SK-N-SH (cell line): ENCODE data around the gene RASSF3. TPM values are rescaled to one million over a fixed set of nuclear protein-coding genes. Genes with fewer than 3 reads are reported as not detected.

Source experiments
- CTCF ChIA-PET: fragments of 300-600, 350-600 bp; formaldehyde crosslinking; extraction: SDS; loops from one replicate; lab custom pipeline; 2021; lab: Yijun Ruan, JAX
- POLR2A ChIA-PET: fragments of 350-600 bp; sonication (Branson Sonifier 250); formaldehyde crosslinking; extraction: SDS; loops from one replicate; lab custom pipeline; 2020; ENCODE audit warnings: antibody characterized with exemption, inconsistent platforms; lab: Yijun Ruan, JAX
- DNase-seq: peaks from one replicate; pipeline ENCODE4 v3.0.0; 2012
- H2AFZ ChIP-seq: fragments of 200-600 bp; sonication (generic); 2 replicates; pipeline ENCODE4 v1.8.1; 2016; ENCODE audit warnings: antibody characterized with exemption, mild to moderate bottlenecking, low read depth
- H3F3A ChIP-seq: fragments of 200-600 bp; sonication (generic); replicated peaks from 2 replicates; pipeline ENCODE3; 2016; ENCODE audit warnings: antibody characterized with exemption, mild to moderate bottlenecking; ENCODE audit not compliant: insufficient read depth
- H3K27ac ChIP-seq, 2 experiments: fragments of 200-500 bp in 1 of 2; fragments of 200-600 bp in 1 of 2; sonication (Bioruptor generic) in 1 of 2; sonication (generic), shearing (Covaris generic) in 1 of 2; 2 replicates each; pipeline versions ENCODE4 v1.5.1 to v1.6.1; 2014 to 2016; ENCODE audit warnings: low read depth in 2 of 2, inconsistent platforms in 1 of 2, low read length in 1 of 2, mild to moderate bottlenecking in 1 of 2, mixed read lengths in 1 of 2
- H3K27me3 ChIP-seq: fragments of 200-600 bp; sonication (generic), shearing (Covaris generic); 2 replicates; pipeline ENCODE4 v1.6.1; 2016; ENCODE audit warnings: mixed run types; ENCODE audit not compliant: insufficient read depth
- H3K36me3 ChIP-seq, 2 experiments: fragments of 200-500 bp in 1 of 2; fragments of 200-600 bp in 1 of 2; sonication (Bioruptor generic) in 1 of 2; sonication (generic) in 1 of 2; replicated peaks in 1 of 2; 2 replicates each; pipeline versions ENCODE3 to v1.5.1; 2014 to 2016; ENCODE audit warnings: low read length in 1 of 2, mild to moderate bottlenecking in 1 of 2; ENCODE audit not compliant: insufficient read depth in 2 of 2, control insufficient read depth in 1 of 2
- H3K4me1 ChIP-seq, 2 experiments: fragments of 200-500 bp in 1 of 2; fragments of 200-600 bp in 1 of 2; sonication (Bioruptor generic) in 1 of 2; sonication (generic), shearing (Covaris generic) in 1 of 2; 2 replicates each; pipeline versions ENCODE4 v1.5.1 to v1.6.1; 2014 to 2016; ENCODE audit warnings: low read depth in 1 of 2, low read length in 1 of 2, mixed run types in 1 of 2; ENCODE audit not compliant: insufficient read depth in 2 of 2, control insufficient read depth in 1 of 2
- H3K4me2 ChIP-seq: fragments of 200-600 bp; sonication (generic), shearing (Covaris generic); 2 replicates; pipeline ENCODE4 v1.6.1; 2017; ENCODE audit warnings: mixed run types
- H3K4me3 ChIP-seq, 2 experiments: fragments of 200-500 bp in 1 of 2; fragments of 200-600 bp in 1 of 2; sonication (Bioruptor generic) in 1 of 2; sonication (generic), shearing (Covaris generic) in 1 of 2; 2 replicates each; pipeline versions ENCODE4 v1.5.1 to v1.8.1; 2014 to 2016; ENCODE audit warnings: low read depth in 2 of 2, inconsistent platforms in 1 of 2, low read length in 1 of 2, mild to moderate bottlenecking in 1 of 2, mixed read lengths in 1 of 2, moderate library complexity in 1 of 2
- H3K79me2 ChIP-seq: fragments of 200-600 bp; sonication (generic); 2 replicates; pipeline ENCODE4 v1.8.1; 2017; ENCODE audit warnings: mild to moderate bottlenecking; ENCODE audit not compliant: insufficient read depth
- H3K9ac ChIP-seq: fragments of 200-600 bp; sonication (generic); 2 replicates; pipeline ENCODE4 v1.6.1; 2017; ENCODE audit warnings: mixed run types
- H3K9me2 ChIP-seq: fragments of 200-600 bp; sonication (generic); 2 replicates; pipeline ENCODE4 v1.6.1; 2017; ENCODE audit warnings: mixed run types
- H3K9me3 ChIP-seq: fragments of 200-600 bp; sonication (generic); 2 replicates; pipeline ENCODE4 v1.6.1; 2017; ENCODE audit warnings: mixed run types, mild to moderate bottlenecking, moderate library complexity
- H4K20me1 ChIP-seq: fragments of 200-600 bp; sonication (generic); 2 replicates; pipeline ENCODE4 v1.6.1; 2017; ENCODE audit warnings: mild to moderate bottlenecking, mixed run types; ENCODE audit not compliant: insufficient read depth
- FOSL2 ChIP-seq: IDR thresholded peaks from 2 replicates; pipeline ENCODE4 v1.4.0; 2012; ENCODE audit warnings: low read depth, mild to moderate bottlenecking, moderate library complexity, borderline replicate concordance
- GABPA ChIP-seq: IDR thresholded peaks from 2 replicates; pipeline ENCODE4 v1.4.0; 2012; ENCODE audit warnings: low read depth, mild to moderate bottlenecking
- GATA2 ChIP-seq: sonication (generic); formaldehyde crosslinking; IDR thresholded peaks from 2 replicates; pipeline ENCODE4 v1.5.0; 2020; ENCODE audit warnings: mild to moderate bottlenecking, missing genetic modification reagents
- MAX ChIP-seq: IDR thresholded peaks from 2 replicates; pipeline ENCODE4 v1.4.0; 2012; ENCODE audit warnings: low read depth
- NRF1 ChIP-seq: IDR thresholded peaks from 2 replicates; pipeline ENCODE4 v1.6.1; 2012; ENCODE audit warnings: low read depth, mild to moderate bottlenecking, low read length
- POLR2AphosphoS5 ChIP-seq: IDR thresholded peaks from 2 replicates; pipeline ENCODE4 v1.6.1; 2012; ENCODE audit warnings: low read depth, low read length
- RAD21 ChIP-seq: IDR thresholded peaks from 2 replicates; pipeline ENCODE4 v1.6.1; 2012; ENCODE audit warnings: mild to moderate bottlenecking, low read length
- RCOR1 ChIP-seq: fragments of 150-350 bp; IDR thresholded peaks from 2 replicates; pipeline ENCODE4 v1.6.1; 2017; ENCODE audit warnings: antibody characterized with exemption, low read length
- RXRA ChIP-seq: IDR thresholded peaks from 2 replicates; pipeline ENCODE4 v1.4.0; 2012; ENCODE audit warnings: low read depth, mild to moderate bottlenecking, borderline replicate concordance
- TAF1 ChIP-seq: IDR thresholded peaks from 2 replicates; pipeline ENCODE4 v1.6.1; 2012; ENCODE audit warnings: low read depth, mild to moderate bottlenecking, low read length, moderate library complexity, borderline replicate concordance
- WGBS: methylation state at CpG from one replicate; pipeline ENCODE4 v1.1.6; 2017; ENCODE audit warnings: low lambda C conversion rate; 5-methylcytosine and 5-hydroxymethylcytosine counted together
- polyA plus RNA-seq, 3 experiments: library from polyadenylated mRNA; depleted of rRNA; stranded (reverse); fragments of >200 nt; gene quantifications; 2 replicates each; pipeline ENCODE4 v1.2.3, GENCODE V29; 2012
- TF ChIP-seq, protein P1 (sequence below): fragments of 200-600 bp; sonication (generic); IDR thresholded peaks from 2 replicates; pipeline ENCODE4 v1.6.1; 2017; ENCODE audit warnings: antibody characterized with exemption, mild to moderate bottlenecking, moderate library complexity

RASSF3 gene
- polyA plus RNA-seq, 1 of the 3 experiments (the other 2 are of a cell fraction) = 11.1 TPM

DNA sequence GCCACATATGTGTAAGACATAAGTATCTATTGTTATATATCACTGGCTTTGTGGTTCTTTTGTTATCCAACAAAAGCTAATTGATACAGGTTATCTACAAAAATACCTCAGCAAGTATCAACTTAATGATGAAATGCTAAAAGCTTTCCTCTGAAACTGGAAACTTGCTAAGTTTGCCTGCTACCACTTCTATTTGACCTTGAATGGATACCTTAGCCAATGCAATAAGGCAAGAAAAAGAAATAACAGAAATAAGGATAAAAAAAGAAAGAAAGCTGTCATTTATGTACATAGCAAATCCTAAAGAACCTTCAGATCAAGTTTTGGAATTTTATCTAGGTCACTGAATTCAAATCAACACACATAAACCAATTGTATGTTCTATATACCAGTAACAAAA, 35.5 kb upstream of the RASSF3 start:
- CTCF ChIA-PET = interaction anchor here (1.0 to 1.9 kb wide), 2 partner anchors 15 to 25 kb away, joined by 4 to 5 read pairs; no protein-coding TSS in a partner anchor
- POLR2A ChIA-PET = no interaction called here

DNA sequence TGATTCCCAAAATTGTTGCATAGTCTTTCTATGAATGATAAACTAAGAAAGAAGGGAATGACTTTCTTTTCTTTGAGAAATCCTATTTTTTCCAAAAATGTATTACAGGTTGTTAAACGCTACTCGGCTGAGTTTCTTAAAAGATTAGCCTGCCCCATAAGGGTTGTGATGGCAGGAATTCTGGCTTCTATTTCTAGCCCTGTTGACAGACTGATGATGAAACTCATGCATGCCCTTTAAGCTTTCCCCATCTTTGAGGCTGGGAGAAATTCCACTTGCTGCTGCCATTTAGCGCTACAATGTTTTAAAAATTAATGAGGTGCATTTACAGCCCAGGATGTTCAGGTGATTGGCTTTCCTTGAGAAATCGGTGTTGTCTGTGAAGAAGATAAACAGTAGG, 33.2 kb upstream of the RASSF3 start:
- no peak overlapping the region for H2AFZ ChIP-seq
- no peak overlapping the region for H3K4me2 ChIP-seq
- H3K36me3 ChIP-seq = no peaks in the 10 kb centered on the region
- 83% methylated on average over 4 of the region's 4 CpGs for WGBS
- H3K9me2 ChIP-seq = no peaks in the 10 kb centered on the region
- H3K9me3 ChIP-seq = no peaks in the 10 kb centered on the region
- POLR2A ChIA-PET = no interaction called here
- CTCF ChIA-PET = no interaction called here
- H3K9ac ChIP-seq = no peak overlapping the region
- no peak for DNase-seq
- H3F3A ChIP-seq = no peaks in the 10 kb centered on the region
- no peaks in the 10 kb centered on the region for H3K27me3 ChIP-seq
- no peak overlapping the region for H3K4me3 ChIP-seq
- no peaks in the 10 kb centered on the region for H4K20me1 ChIP-seq
- no peaks in the 10 kb centered on the region for H3K79me2 ChIP-seq
- TF ChIP-seq TAF1 (no peak), RXRA (no peak), POLR2AphosphoS5 (no peak), GABPA (no peak)
- TF ChIP-seq, protein P1, sequence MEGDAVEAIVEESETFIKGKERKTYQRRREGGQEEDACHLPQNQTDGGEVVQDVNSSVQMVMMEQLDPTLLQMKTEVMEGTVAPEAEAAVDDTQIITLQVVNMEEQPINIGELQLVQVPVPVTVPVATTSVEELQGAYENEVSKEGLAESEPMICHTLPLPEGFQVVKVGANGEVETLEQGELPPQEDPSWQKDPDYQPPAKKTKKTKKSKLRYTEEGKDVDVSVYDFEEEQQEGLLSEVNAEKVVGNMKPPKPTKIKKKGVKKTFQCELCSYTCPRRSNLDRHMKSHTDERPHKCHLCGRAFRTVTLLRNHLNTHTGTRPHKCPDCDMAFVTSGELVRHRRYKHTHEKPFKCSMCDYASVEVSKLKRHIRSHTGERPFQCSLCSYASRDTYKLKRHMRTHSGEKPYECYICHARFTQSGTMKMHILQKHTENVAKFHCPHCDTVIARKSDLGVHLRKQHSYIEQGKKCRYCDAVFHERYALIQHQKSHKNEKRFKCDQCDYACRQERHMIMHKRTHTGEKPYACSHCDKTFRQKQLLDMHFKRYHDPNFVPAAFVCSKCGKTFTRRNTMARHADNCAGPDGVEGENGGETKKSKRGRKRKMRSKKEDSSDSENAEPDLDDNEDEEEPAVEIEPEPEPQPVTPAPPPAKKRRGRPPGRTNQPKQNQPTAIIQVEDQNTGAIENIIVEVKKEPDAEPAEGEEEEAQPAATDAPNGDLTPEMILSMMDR = no peak
- no peaks in the 10 kb centered on the region for H3K4me1 ChIP-seq
- H3K27ac ChIP-seq = no peak overlapping the region

More for the DNA sequence above, 35.5 kb upstream of the RASSF3 start:
- no peak overlapping the region for H2AFZ ChIP-seq
- TF ChIP-seq RAD21 (no peak), MAX (no peak), FOSL2 (no peak), TAF1 (no peak), RCOR1 (no peak), NRF1 (no peak), POLR2AphosphoS5 (no peak), GATA2 (CRISPR knock-in tag) (no peak)
- TF ChIP-seq, all 33 proteins: peak for 0
- Histone ChIP-seq H3K9me2 (no peaks in the 10 kb centered on the region), H3K36me3 (no peaks in the 10 kb centered on the region), H3F3A (no peaks in the 10 kb centered on the region), H3K79me2 (no peaks in the 10 kb centered on the region), H3K4me1 (no peaks in the 10 kb centered on the region; a peak in 1 of 4 replicates), H4K20me1 (no peaks in the 10 kb centered on the region), H3K27me3 (no peaks in the 10 kb centered on the region), H3K9me3 (no peaks in the 10 kb centered on the region), H3K4me2 (no peak overlapping the region), H3K27ac (no peak overlapping the region), H3K9ac (no peak overlapping the region), H3K4me3 (no peak overlapping the region)
- DNase-seq = no peak
